GM19023 (cell line): ENCODE results near the gene CDKN1C.

Experiments used
- ATAC-seq: cut with Tn5 transposase; IDR thresholded peaks from one replicate; pipeline ENCODE4 v1.9.1; 2021; ENCODE audit warnings: mild to moderate bottlenecking, moderate library complexity; ENCODE audit not compliant: unreplicated experiment

CDKN1C gene

DNA sequence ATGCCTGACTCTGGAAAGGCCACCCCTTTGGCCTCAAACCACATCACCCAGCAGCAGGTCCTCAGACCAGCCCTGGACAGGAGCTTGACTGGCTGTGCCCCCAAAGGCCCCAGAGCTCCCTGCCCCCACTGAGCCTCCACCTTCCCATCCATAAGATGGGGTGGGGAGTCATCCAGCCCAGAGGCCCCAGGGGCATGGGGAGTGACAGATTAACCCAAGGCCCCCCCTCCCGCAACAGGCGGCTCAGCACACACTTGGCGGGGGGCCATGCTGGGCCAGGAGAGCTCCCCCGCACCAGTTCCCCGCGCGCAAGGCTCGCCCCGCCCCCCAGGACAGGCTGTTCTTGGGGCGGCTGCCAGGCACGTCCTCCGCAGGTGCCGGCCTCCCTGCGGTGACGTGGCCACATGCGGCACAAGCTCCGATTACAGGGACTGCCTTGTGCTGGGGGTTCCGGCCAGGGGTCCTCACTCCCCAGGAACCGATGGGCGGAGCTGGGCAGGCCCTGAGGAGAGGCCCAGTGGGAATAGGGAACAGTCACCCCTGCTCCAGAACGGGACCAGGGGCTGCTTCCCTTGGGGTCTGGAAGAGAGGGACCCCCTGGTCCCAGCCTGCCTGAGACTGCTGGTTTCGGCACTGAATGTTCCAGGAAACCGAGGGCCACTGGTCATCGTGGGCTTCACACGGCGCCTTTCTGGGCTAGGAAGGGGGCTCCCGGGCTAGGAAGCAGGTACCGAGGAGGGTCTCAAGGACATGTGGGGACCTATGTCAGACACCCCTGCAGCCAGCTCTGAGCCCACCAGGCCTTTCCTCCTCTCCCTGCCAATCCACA lies 5.1 kb upstream of the CDKN1C start:
- no peak for ATAC-seq

DNA sequence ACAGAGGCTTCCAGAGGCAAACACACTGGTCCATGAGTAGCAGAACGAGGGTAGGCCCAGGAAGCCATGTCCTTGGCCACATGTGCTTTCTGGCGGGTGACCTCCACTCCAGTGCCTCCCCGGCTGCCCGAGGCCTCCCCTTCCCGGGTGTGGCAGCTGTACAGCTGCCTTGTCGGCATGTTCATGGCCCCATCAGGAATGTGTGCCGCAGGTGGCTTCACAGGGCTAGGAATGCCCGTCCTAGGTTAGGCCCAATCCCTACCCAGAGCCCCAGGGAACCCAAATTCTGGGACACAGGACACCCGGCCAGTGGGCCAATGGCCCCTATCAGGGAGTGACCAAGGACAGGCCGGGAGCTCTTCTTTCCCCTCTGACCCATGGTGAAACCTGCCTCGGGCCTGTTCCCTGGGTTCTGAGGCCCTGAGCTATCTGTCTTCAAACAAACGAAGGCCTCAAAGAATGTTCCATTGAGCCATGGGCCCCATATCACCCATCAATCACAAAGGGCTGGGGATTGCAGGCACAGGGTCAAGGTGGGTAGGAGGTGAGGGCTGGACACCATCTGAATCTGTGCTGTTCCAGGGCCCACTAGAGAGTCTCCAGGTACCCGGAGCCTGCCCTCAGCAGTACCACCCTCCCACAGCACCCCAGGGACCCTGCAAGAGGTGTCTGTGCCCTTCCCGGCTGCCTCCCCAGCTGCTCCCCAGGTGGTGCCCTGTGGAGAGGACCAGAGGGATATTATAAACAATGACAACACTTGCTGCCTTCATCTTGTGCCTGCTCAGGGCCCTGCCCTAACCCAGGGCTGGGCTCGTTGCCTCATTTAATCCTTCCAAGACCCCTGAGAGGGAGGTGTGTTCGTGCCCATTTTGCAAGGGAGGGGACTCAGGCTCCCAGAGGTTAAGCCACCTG lies 4.0 kb upstream of the CDKN1C start:
- ATAC-seq, result no peak

DNA sequence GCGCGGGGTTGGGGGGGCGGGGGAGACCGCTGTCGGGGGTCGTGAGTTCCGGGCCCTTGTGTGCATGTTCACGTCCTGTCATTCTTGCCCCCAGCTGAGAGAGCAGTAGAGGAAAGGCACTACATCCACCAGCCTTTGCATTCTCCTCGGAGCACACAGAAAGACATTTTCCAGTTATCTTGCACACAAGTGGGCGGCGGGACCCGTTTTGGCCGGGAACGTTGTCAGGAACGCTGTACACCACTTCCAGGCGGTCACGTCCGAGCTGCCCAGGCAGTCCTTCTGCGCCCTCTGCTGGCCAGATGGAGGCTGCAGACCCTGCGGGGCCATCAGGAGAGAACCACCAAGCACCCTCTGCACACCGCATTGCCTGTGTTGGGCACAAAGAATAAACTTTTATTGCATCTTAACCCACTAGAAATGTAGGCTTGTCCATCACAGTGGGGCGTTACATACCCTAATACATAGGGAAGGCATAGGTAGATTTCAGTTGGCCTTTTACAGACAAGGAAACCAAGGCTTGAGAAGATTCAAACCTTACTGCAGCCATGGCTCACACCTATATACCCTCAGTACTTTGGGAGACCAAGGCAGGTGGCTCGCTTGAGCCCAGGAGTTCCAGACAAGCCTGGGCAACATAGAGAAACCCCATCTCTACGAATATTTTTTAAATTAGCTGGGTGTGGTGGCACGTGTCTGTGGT lies 2.8 kb upstream of the CDKN1C start:
- no peak for ATAC-seq

DNA sequence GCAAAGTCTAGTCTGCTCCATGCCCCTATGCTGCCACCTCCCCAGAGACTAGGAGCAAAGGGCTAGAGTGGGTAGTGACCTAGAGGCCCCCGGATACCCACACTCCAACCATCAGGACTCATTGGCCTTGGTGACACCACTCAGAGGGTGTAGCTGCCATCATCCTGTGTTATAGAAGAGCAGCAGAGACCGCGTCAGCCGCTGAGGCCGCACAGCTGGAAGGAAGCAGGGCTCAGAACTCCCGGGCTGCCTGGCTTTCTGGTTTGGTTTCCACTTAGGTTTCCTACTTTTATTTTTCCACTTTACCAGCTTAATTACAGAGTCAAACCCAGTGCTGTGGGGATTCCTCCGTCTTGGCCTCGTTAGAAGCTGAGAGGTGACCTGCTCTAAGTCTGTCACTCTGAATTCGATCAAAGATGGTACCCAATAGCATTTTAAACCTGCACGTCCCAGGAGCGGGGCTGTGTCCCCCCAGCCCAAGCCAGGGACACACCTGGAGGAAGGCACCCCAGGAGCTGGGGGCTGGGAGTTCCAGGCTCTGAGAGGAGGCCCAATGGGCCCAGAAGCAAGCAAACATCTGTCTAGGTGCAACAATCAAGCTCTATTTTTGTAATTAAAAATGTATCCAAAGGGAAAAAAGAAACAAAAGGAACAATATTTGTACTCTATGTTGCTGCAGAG lies 2.1 kb upstream of the CDKN1C start:
- no peak for ATAC-seq

DNA sequence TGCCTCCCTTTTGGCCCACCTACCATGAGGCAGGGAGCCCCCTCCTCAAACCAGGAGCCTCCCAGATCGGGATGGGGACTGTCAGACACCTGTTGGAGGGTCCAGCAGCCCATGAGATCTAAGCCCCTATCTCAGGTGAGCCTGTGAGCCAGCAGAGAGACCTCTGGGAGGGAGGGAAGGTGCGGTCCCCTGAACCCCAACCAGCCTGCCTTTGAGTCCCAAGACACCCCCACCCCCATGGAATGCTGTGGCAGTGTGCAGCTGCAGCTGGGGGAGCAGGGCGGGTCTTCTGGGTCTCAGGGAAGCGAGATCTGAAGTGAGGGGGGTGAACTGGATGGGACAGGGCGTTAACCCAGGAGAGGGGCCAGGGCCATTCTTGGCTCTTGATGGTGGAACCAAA lies 1.4 kb upstream of the CDKN1C start:
- ATAC-seq, result no peak

DNA sequence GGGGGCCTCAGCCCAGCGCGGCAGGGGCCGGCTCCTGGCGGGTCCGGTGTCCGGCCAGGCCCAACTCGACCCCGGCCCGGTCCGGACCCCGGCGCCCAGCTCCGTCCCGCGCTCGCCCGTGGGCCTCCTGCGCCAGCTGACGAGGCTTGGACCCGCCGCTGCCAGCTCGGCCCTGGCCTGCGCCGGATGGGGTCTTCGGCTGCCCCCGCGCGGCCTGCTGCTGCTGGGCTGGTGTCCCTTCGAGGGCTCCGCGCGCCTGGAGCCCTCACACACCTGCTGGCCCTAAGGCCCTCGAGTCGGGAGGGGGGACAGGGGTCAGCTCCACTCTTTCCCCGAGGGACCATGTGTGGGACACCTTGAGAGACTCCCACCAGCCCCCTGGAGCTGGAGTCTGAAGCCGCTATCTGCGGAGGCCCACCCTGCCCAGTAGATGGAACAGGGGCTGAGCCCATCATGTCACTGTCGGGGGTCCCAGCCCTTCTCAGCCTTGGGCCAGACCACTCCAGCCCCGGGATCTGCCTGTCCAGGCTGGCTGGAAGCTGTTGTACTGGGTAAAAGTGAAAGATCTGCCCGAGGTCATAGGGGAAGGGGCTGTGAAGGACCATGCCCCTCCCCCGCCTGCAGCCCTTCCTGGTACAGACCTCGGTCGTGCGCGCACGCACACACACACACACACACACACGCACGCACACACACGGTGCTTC lies 768 bp upstream of the CDKN1C start:
- peak; percentile 3 for ATAC-seq

DNA sequence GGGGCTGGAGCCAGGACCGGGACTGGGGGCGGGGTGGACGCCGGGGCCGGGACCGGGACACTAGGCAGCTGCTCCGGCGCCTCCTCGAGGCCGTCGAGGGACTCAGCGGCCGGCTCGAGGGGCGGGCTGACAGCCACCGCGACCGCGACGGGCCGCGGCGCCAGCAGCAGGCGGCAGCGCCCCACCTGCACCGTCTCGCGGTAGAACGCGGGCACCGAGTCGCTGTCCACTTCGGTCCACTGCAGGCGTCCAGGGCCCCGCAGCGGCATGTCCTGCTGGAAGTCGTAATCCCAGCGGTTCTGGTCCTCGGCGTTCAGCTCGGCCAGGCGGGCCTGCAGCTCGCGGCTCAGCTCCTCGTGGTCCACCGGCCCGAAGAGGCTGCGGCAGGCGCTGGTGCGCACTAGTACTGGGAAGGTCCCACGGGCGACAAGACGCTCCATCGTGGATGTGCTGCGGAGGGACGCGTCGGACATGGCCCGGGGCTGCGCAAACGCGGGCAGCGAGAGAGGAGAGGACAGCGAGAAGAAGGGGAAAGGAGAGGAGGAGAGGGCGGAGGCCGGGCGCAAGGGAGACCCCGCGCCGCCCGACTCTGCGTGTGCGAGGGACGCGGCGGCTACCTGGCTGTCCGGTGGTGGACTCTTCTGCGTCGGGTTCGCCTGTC lies 428 bp downstream of the CDKN1C start:
- no peak for ATAC-seq

DNA sequence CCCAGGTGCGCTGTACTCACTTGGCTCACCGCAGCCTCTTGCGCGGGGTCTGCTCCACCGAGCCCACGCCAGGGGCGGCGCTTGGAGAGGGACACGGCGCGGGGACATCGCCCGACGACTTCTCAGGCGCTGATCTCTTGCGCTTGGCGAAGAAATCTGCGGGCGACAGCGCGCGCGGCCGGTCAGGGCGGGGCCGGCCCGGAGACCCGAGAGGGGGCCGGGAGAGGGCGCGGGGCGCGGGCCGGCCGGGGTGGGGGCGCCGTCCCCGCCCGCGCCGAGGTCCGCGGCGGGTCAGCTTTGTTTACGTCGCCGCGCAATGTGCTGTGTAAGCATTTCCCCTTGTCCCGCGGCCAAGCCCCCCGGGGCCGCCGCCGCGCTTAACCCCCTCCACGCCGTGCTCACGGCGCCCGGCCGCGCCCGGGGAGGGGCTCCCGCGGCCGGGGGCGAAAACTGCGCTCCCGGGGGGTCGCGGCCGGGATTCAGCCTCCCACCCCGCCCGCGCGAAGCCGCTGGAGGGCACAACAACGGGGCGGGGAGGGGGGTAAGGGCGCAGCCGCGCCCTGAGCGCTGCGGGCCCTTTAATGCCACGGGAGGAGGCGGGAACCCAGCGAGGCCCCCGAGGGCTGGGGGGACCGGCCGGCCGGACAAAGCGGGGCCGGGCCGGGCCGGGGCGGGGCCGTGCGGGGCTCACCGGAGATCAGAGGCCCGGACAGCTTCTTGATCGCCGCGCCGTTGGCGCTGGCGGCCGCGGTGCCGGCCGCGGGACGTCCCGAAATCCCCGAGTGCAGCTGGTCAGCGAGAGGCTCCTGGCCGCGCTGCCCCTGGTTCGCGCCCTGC lies 1.4 kb downstream of the CDKN1C start:
- ATAC-seq, result no peak

DNA sequence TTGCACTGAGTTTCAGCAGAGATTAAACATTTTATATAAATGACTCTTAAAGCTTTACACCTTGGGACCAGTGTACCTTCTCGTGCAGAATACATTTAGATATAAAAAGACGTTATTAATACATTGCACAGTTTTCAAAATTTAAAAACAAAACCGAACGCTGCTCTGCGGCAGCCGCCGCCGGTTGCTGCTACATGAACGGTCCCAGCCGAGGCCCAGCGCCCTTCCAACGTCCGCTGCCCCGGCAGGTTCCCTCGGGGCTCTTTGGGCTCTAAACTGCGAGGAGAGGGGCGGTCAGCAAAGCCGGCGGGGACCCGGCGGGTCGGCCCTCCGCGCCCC lies 2.0 kb downstream of the CDKN1C start:
- ATAC-seq, result no peak

DNA sequence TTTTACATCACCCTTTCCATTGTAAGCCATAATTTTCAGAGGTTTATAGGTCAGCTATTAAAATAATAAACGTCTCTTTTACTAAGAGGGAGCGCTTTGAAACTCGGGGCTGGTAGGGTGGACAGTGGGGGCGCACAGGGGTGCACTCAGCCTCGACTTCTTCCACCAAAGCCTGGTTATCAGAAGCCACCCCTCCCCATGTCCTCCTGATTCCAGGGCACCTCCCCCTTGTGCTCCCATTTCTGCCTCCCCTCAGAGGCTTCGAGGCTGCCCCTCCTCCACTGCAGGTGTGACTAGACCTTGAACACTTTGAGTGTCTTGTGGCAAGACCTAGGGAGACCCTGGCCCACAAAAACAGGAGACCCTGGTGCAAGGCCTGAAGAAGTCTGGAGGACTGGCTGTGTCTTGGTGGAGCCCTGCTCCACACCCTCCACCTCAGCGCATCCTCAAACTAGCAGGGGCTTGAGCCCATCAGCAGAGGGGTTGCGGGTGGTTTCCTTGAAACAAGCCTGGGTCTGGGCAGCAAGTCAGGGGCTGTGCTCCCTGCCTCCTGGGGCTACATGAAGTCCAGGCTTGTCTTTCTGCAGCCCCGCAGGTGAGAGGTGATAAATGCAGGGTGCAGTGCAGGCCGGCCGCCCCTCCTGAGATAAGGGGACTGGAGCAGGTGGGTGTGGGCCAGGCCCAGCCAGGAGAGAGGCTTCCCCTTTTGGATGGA lies 3.0 kb downstream of the CDKN1C start:
- ATAC-seq, result no peak

DNA sequence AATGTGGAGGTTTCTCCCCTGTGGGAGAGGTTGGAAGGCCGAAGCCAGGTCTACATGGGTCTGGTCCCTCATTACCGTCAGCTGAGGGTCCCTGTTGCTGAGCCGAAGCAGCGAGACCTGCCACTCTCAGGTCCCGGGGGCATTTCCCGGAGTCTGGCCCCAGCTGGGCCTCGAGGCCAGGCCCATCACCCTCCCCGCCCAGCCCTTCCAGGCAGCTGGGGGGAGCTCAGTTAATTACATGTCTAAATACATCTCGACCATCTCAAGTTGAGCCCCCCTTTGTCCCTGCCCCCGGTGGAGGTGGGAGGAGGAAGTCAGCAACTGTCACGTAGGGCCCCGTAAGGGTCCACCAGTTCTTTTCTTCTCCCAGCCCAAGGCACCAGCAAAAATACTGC lies 3.6 kb downstream of the CDKN1C start:
- no peak for ATAC-seq

DNA sequence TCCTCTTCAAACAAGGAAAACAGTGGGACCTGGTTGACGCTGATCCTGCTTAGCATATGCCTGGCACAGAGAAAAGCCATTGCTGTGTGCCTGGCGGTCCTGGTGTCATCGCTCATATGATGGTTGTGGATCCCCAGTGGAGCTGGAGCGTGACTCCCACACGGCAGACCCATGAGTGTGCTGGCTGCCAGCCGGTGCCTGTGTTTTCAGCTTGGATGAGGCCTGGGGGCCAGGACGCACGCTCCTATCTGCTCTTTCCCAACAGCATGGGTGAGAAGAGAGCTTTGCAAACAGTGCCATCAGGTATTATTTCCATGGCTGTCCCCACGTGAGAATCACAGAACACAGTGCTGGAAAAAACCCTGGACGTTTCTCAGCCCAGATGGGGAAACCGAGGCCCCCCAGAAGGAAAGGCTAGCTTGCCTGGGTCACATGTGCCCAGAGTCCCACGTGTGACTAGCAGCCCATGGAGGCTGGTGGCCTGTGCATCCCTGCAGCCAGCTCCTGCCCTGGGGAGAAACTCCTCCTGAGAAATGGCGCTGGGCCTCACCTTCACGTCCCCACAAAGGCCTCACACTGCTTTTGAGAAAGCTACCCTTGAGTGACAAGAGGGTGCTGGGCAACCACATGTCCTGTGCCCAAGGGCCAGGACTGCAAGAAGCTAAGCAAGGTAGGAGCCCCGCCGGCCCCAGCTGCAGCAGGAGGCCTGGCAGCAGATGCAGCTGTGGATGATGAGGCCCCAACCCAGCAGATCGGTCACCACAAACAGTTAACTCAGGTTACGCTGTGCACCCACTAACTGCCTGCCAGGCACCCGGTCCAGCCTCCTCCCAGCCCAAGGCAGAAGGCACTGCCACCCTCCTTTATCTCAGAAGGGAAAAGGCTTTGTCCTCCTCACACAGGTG lies 4.2 kb downstream of the CDKN1C start:
- ATAC-seq, result no peak

DNA sequence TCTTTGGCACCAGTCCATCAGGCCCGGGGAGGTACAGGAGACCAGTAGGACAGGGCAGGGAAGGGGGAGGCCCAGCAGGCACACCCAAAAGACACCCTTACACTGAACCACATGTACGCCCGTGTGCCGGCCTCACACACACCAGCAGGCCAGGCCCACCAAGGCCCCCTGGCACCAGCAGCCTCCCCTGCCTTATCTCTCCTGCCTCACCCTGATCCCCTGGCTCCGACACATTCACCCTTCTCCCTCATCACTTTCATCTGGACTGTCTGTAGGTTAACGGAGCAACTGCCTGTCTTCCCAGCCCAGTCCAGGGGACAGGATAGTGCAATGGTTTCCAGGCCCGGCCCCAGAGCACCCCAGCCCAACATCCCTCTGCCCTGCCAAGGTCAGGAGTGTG lies 4.9 kb downstream of the CDKN1C start:
- ATAC-seq, result no peak

DNA sequence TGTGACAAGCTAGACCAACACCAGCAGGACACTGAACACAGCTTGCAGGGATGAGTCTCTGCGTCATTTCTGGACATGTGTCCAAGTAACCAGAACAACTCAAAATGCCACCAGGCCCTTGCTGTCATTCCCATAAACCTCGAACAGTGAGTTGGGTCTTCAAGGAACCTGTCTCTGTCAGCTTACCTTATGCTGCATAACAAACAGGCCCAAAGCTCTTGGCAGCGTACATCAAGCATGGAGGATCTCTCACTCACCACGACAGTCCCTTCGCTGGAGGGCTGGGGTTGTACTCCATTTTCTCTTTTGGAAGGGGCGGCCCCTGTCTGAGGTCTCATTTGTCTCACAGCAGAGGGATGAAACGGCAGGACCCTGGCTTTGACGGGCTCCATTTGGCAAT lies 6.8 kb downstream of the CDKN1C start:
- no peak for ATAC-seq

DNA sequence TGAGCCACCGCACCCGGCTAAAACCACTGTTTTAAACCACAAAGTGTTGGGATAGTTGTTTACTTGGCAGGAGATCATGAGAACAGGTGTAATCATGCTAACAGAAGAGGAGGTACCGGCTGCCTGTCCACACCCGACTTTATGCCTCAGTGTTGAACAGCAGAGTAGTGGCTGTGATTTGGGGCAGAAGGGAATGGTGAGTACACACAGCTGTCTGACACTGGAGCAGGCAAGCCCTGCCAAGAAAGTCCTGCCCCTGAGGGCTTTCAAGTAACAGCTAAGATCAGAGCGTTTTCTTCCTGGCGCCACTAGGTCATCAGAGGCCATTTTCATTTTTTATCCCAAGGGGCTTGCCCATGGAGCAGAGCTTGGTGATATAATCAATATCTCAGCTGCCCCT lies 8.1 kb downstream of the CDKN1C start:
- ATAC-seq, result no peak

DNA sequence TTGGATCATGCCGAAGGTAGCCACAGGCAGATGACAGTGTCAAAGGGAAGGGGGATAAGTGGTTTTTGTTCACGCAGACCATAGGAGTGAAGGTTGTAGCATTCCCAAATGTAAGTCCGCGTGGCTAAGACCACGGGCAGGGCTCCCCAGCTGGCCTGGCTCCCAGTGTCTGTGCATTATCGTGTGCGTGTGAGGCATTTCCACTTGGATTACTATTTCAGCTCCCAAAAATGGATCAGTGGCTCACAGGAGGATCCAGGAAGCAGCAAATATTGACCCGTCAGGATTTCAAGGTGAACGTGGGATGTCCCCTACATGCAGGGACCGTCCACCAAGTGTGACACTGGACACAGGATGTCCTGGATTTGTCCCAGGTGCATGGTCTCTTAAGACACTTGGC lies 10.6 kb downstream of the CDKN1C start:
- no peak for ATAC-seq

DNA sequence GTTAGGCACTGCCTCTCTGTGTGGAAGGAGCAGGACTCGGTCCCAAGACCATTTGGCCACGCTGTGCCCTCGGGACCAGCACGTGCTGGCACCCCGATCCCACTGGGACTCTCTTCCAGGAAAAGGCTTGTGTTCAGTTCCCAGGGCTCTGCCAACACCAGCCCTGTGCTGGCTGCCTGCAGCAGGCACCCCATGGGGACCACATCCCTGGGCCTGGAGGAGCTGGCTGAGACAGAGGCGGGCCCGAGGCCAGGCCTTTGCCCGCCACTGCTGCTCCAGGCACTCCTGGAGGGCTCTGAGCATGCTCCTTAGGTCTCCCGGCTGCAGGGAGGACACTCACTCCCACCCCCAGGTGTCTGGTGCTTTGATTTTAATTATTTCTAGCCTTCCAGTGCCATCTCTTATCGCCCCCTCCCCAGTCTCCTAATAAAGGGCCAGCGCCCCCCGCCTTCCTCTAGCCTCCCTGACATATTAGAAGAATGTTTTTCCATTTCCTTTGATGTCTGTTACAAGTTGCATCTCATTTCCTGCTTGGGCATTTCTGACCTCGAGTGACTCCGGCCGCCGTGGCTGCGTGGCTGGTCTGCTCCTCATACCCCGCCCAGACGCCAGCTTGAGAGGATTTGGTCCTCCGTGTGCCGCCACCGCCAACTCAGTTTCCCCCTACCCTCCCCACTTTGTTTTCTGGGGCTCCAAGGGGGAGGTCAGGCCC lies 14.4 kb downstream of the CDKN1C start:
- no peak for ATAC-seq
